Endothelial cell of umbilical vein (primary cell): Measurements from ENCODE around the gene TNFRSF12A. TPM values are rescaled to one million over a fixed set of nuclear protein-coding genes. Genes with fewer than 3 reads are reported as not detected.

Source experiments
- BruUV-seq: library from RNA; stranded (reverse); fragments of 400-500 nt; replicated peaks from 2 replicates; lab custom pipeline; 2021; lab: Mats Ljungman, UMichigan
- CTCF ChIA-PET: fragments of 300-600, 350-600 bp; sonication (Branson Sonifier 250); formaldehyde crosslinking; loops from one replicate; lab custom pipeline; 2021; ENCODE audit warnings: antibody characterized with exemption, inconsistent platforms; lab: Charles Lee
- POLR2A ChIA-PET: fragments of 300-600, 350-600 bp; sonication (Branson Sonifier 250); formaldehyde crosslinking; loops from one replicate; lab custom pipeline; 2021; ENCODE audit warnings: antibody characterized with exemption, inconsistent platforms; lab: Charles Lee
- DNase-seq: peaks from one replicate; pipeline ENCODE4 v3.0.0-alpha.2; 2011; ENCODE audit warnings: low read depth, low spot score
- FAIRE-seq: peaks from 2 replicates; lab custom pipeline; 2011; peaks lifted over from hg19 to GRCh38; lab: Jason Lieb, UNC
- H2AFZ ChIP-seq: 2 replicates; pipeline ENCODE4 v1.6.0; 2012; ENCODE audit warnings: low read depth, low read length, control low read depth, inconsistent platforms
- H3K27ac ChIP-seq: 2 replicates; pipeline ENCODE4 v1.5.1; 2011; ENCODE audit warnings: low read depth, mild to moderate bottlenecking, control low read depth, low read length, moderate library complexity; ENCODE audit not compliant: insufficient read depth
- H3K27me3 ChIP-seq, 2 experiments: 2 replicates each; pipeline versions ENCODE4 v1.6.0 to v1.6.1; 2011; ENCODE audit warnings: low read length in 2 of 2, mixed read lengths in 1 of 2; ENCODE audit not compliant: control insufficient read depth in 2 of 2, insufficient read depth in 2 of 2
- H3K36me3 ChIP-seq, 2 experiments: 2 replicates in 1 of 2; 3 replicates in 1 of 2; pipeline ENCODE4 v1.5.1; 2011; ENCODE audit warnings: low read length in 2 of 2, mild to moderate bottlenecking in 1 of 2, moderate library complexity in 1 of 2; ENCODE audit not compliant: control insufficient read depth in 2 of 2, insufficient read depth in 2 of 2; ENCODE audit errors: extremely low read depth in 1 of 2
- H3K4me1 ChIP-seq: 3 replicates; pipeline ENCODE4 v1.5.1; 2011; ENCODE audit warnings: mild to moderate bottlenecking, low read length; ENCODE audit not compliant: control insufficient read depth, insufficient read depth; ENCODE audit errors: extremely low read depth
- H3K4me2 ChIP-seq: 2 replicates; pipeline ENCODE4 v1.6.1; 2011; ENCODE audit warnings: low read length, control low read depth, mixed read lengths; ENCODE audit not compliant: insufficient read depth
- H3K4me3 ChIP-seq, 3 experiments: fragments of 200-600 bp in 1 of 3; sonication (generic), shearing (Covaris generic) in 1 of 3; replicated peaks in 1 of 3; 2 replicates each; pipeline ENCODE4 v1.5.1; 2011 to 2016; ENCODE audit warnings: control low read depth in 3 of 3, low read length in 3 of 3, mild to moderate bottlenecking in 2 of 3, inconsistent platforms in 1 of 3, low read depth in 1 of 3, moderate library complexity in 1 of 3; ENCODE audit not compliant: insufficient read depth in 1 of 3
- H3K79me2 ChIP-seq: 2 replicates; pipeline ENCODE4 v1.6.0; 2012; ENCODE audit warnings: low read length, inconsistent platforms; ENCODE audit not compliant: control insufficient read depth, insufficient read depth
- H3K9ac ChIP-seq: replicated peaks from 2 replicates; pipeline ENCODE3; 2011; ENCODE audit warnings: low read length, control low read depth; ENCODE audit not compliant: insufficient read depth; ENCODE audit errors: extremely low read depth
- H3K9me1 ChIP-seq: replicated peaks from 3 replicates; pipeline ENCODE4 v1.6.0; 2011; ENCODE audit warnings: mild to moderate bottlenecking, low read length; ENCODE audit not compliant: control insufficient read depth, insufficient read depth; ENCODE audit errors: extremely low read depth
- H3K9me3 ChIP-seq: replicated peaks from 2 replicates; pipeline ENCODE4 v1.5.1; 2012; ENCODE audit warnings: low read length, inconsistent platforms; ENCODE audit not compliant: control insufficient read depth, insufficient read depth
- H4K20me1 ChIP-seq: replicated peaks from 2 replicates; pipeline ENCODE3; 2011; ENCODE audit warnings: mild to moderate bottlenecking, low read length; ENCODE audit not compliant: control insufficient read depth, insufficient read depth; ENCODE audit errors: extremely low read depth
- EZH2 ChIP-seq: IDR thresholded peaks from 2 replicates; pipeline ENCODE4 v1.6.1; 2012; ENCODE audit warnings: borderline replicate concordance, low read depth, mild to moderate bottlenecking, moderate library complexity, low read length, inconsistent platforms; ENCODE audit not compliant: severe bottlenecking
- FOS ChIP-seq: IDR thresholded peaks from 2 replicates; pipeline ENCODE4 v1.6.1; 2011; ENCODE audit warnings: mild to moderate bottlenecking, low read length, moderate library complexity, borderline replicate concordance; ENCODE audit not compliant: insufficient read depth
- GATA2 ChIP-seq: IDR thresholded peaks from 2 replicates; pipeline ENCODE4 v1.7.0; 2011; ENCODE audit warnings: low read depth, mild to moderate bottlenecking, moderate library complexity, mixed read lengths, low read length; ENCODE audit not compliant: insufficient read length, insufficient read depth
- JUN ChIP-seq: IDR thresholded peaks from 2 replicates; pipeline ENCODE4 v1.6.1; 2011; ENCODE audit warnings: borderline replicate concordance, low read depth; ENCODE audit not compliant: insufficient read length, insufficient read depth
- MYC ChIP-seq: IDR thresholded peaks from one replicate; pipeline ENCODE4 v1.6.1; 2011; ENCODE audit warnings: mild to moderate bottlenecking, low read depth, low read length
- POLR2A ChIP-seq: IDR thresholded peaks from 2 replicates; pipeline ENCODE4 v1.6.1; 2012; ENCODE audit warnings: low read depth, mild to moderate bottlenecking, control low read depth, low read length
- POLR2AphosphoS5 ChIP-seq: IDR thresholded peaks from 2 replicates; pipeline ENCODE4 v1.6.1; 2012; ENCODE audit warnings: low read depth, mild to moderate bottlenecking, control low read depth, low read length, moderate library complexity; ENCODE audit not compliant: insufficient read depth
- dilution Hi-C: fragments of 300-500 bp; cut with MboI; formaldehyde crosslinking; loops from one replicate; pipeline ENCODE4 v1.15.0; 2019; ENCODE audit warnings: low sequenced_read_pairs; ENCODE audit not compliant: extremely low pct_ligation_motif_present
- intact Hi-C: fragments of 100-400 bp; cut with micrococcal nuclease; formaldehyde crosslinking; loops from one replicate; pipeline ENCODE4 v1.10.0; 2022
- polyA plus RNA-seq, 4 experiments: library from polyadenylated mRNA; depleted of rRNA in 3 of 4; stranded (reverse) in 3 of 4; unstranded in 1 of 4; fragments of >200 nt; gene quantifications; 2 replicates each; pipeline versions ENCODE4 v1.2.1 to v1.2.3, GENCODE V29; 2011 to 2012; ENCODE audit warnings: missing spikeins in 1 of 4
- total RNA-seq: library from RNA; stranded (reverse); gene quantifications from 2 replicates; pipeline ENCODE4 v1.2.3, GENCODE V29; 2021
- TF ChIP-seq, protein P1 (sequence below): IDR thresholded peaks from 2 replicates; pipeline ENCODE4 v1.6.1; 2011; ENCODE audit not compliant: insufficient read depth, insufficient read length
- TF ChIP-seq, protein P2 (sequence below), 2 donors: IDR thresholded peaks; 1 replicate in 1 of 2; 2 replicates in 1 of 2; pipeline ENCODE4 v1.5.1; 2011; ENCODE audit warnings: low read length in 2 of 2, mild to moderate bottlenecking in 2 of 2, moderate library complexity in 2 of 2, control low read depth in 1 of 2, inconsistent platforms in 1 of 2, low read depth in 1 of 2; ENCODE audit not compliant: insufficient read depth in 1 of 2; ENCODE audit errors: extremely low read depth in 1 of 2

The TNFRSF12A gene
- total and polyA plus RNA-seq, 2 donors (not counting 3 experiments of a cell fraction or from before 2014, with no cell fraction given), result 162 to 187 TPM

DNA sequence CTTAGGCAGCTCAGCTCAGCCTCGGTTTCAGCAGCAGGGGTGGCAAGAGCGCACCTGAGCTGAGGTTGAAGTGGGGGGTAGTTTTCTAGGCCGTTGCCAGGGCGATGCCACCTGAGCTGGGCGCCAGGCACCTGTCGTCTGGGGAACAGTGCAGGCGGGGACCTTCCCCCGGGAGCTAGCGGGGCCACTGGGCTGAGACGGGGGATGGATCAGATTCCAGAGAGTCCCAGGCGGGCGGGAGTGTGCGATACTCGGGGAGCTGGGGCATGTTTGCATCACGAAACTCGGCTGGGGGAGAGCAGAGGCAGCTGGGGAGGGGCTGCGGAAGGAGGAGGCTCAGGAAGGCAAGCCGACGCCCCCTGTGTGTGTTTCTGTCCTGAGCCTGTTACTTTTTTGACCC, 7.9 kb upstream of the TNFRSF12A start:
- Histone ChIP-seq H3K36me3 (no peaks in the 10 kb centered on the region), H3K79me2 (no peaks in the 10 kb centered on the region), H3K9ac (no peak overlapping the region), H4K20me1 (no peaks in the 10 kb centered on the region), H3K4me3 (no peak overlapping the region), H3K9me1 (no peaks in the 10 kb centered on the region), H3K27me3 (peaks cover 21 to 22% of the 10 kb centered on the region in 2 experiments), H3K27ac (no peak overlapping the region), H2AFZ (no peak overlapping the region), H3K9me3 (no peaks in the 10 kb centered on the region), H3K4me1 (peaks cover 13% of the 10 kb centered on the region), H3K4me2 (no peak overlapping the region)
- BruUV-seq, result no TSS peak
- ChIA-PET POLR2A (interaction anchor here (0.6 kb wide), 1 partner anchor 8 kb away, joined by 4 read pairs; no protein-coding TSS in a partner anchor), CTCF (interaction anchor here (0.8 to 1.2 kb wide), 2 partner anchors 16 to 19 kb away, joined by 5 to 6 read pairs; no protein-coding TSS in a partner anchor)
- dilution Hi-C loops (no loop called here), intact Hi-C loops (no loop called here)
- DNase-seq (no peak), FAIRE-seq (no peak)
- peak; percentile 62 for TF ChIP-seq EZH2
- no peak for TF ChIP-seq POLR2AphosphoS5
- TF ChIP-seq, protein P1, sequence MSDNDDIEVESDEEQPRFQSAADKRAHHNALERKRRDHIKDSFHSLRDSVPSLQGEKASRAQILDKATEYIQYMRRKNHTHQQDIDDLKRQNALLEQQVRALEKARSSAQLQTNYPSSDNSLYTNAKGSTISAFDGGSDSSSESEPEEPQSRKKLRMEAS, result no peak
- TF ChIP-seq JUN, result no peak
- no peak for TF ChIP-seq POLR2A
- TF ChIP-seq GATA2, result no peak

DNA sequence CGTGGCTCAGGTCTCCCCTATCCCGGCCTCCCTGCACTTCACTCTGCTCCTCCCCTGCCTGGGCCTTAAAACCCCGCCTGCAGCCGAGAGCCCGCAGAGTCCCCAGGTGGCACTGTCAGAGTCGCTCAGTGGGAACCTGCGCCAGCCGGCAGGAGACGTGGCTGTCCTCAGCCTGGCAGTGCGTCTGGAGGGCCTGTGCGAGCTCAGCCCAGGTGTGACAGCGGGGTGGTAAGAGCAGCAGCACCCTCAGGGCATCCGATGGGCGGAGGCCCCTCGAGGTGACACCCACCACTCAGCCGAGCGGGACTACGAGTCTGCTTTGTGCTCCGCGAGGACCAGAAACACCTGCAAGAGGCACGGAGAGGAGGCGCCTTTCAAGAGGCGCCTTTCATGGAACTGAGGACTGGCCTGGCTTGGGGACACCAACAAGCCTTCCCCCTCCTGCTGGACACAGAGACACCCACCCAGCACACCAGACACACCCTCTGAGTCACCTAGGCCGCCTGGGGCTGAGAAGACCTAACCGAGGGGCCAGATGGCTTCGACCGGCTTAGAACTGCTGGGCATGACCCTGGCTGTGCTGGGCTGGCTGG, 7.2 kb upstream of the TNFRSF12A start, which contains the start of gene CLDN9:
Gene CLDN9 (plus strand): TSS at position 96 of the 593 bp plus-strand sequence. CDS start 440 bp downstream, at position 536.
- Histone ChIP-seq H3K9me3 (no peaks in the 10 kb centered on the region), H3K4me2 (no peak within 1 kb of the TSS), H4K20me1 (no peaks in the 10 kb centered on the region), H3K4me1 (peaks cover 8% of the 10 kb centered on the region), H3K79me2 (no peaks in the 10 kb centered on the region), H3K27me3 (peaks cover 21 to 22% of the 10 kb centered on the region in 2 experiments), H3K36me3 (no peaks in the 10 kb centered on the region), H2AFZ (no peak within 1 kb of the TSS), H3K9me1 (no peaks in the 10 kb centered on the region), H3K4me3 (no peak within 1 kb of the TSS), H3K27ac (no peak within 1 kb of the TSS), H3K9ac (no peak within 1 kb of the TSS)
- no TSS peak for BruUV-seq
- no peak for DNase-seq
- intact Hi-C loops, result no loop called here
- ChIA-PET CTCF (interaction anchor here (0.8 to 1.2 kb wide), 2 partner anchors 15 to 19 kb away, joined by 5 to 6 read pairs; no protein-coding TSS in a partner anchor), POLR2A (no interaction called here)
- TF ChIP-seq, protein P1, result no peak
- no peak for TF ChIP-seq JUN
- no peak for TF ChIP-seq EZH2
- TF ChIP-seq, protein P2, sequence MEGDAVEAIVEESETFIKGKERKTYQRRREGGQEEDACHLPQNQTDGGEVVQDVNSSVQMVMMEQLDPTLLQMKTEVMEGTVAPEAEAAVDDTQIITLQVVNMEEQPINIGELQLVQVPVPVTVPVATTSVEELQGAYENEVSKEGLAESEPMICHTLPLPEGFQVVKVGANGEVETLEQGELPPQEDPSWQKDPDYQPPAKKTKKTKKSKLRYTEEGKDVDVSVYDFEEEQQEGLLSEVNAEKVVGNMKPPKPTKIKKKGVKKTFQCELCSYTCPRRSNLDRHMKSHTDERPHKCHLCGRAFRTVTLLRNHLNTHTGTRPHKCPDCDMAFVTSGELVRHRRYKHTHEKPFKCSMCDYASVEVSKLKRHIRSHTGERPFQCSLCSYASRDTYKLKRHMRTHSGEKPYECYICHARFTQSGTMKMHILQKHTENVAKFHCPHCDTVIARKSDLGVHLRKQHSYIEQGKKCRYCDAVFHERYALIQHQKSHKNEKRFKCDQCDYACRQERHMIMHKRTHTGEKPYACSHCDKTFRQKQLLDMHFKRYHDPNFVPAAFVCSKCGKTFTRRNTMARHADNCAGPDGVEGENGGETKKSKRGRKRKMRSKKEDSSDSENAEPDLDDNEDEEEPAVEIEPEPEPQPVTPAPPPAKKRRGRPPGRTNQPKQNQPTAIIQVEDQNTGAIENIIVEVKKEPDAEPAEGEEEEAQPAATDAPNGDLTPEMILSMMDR (IDR thresholded peaks at IDR 0.05; ENCODE audit: extremely low read depth in 1 of 2, insufficient read depth in 1 of 2, low read depth in 1 of 2, low read length in 2 of 2), result no peak
- no peak for TF ChIP-seq GATA2
- TF ChIP-seq POLR2AphosphoS5, result no peak
- no peak for TF ChIP-seq POLR2A
- no peak for TF ChIP-seq MYC
- no peak for TF ChIP-seq FOS
- dilution Hi-C loops, result no loop called here
- FAIRE-seq, result no peak
